GM15510 (cell line): ENCODE results near the gene C10orf120.

ENCODE experiments used
- POLR2A ChIP-seq: IDR thresholded peaks from 3 replicates; pipeline ENCODE4 v1.6.1; 2011; ENCODE audit warnings: borderline replicate concordance; ENCODE audit not compliant: insufficient read length; ENCODE audit errors: extremely low read depth

The C10orf120 gene

GRCh38 chr10:122713091-122713885, 13.6 kb upstream of the C10orf120 start:
- TF ChIP-seq POLR2A, result no peak

GRCh38 chr10:122710576-122710975, 10.9 kb upstream of the C10orf120 start:
- no peak for TF ChIP-seq POLR2A

- no peak for TF ChIP-seq POLR2A
Observed at GRCh38 chr10:122709971-122710370, 10.3 kb upstream of the C10orf120 start.

GRCh38 chr10:122707535-122707934, 7.9 kb upstream of the C10orf120 start:
- no peak for TF ChIP-seq POLR2A

- TF ChIP-seq POLR2A, result no peak
Observed at GRCh38 chr10:122706947-122707346, 7.3 kb upstream of the C10orf120 start.

GRCh38 chr10:122706467-122706866, 6.8 kb upstream of the C10orf120 start:
- TF ChIP-seq POLR2A, result no peak

GRCh38 chr10:122703483-122704448, 4.1 kb upstream of the C10orf120 start:
- no peak for TF ChIP-seq POLR2A

GRCh38 chr10:122702275-122702674, 2.6 kb upstream of the C10orf120 start:
- TF ChIP-seq POLR2A, result no peak

- no peak for TF ChIP-seq POLR2A
Observed at GRCh38 chr10:122701652-122702051, 2.0 kb upstream of the C10orf120 start.

- no peak for TF ChIP-seq POLR2A
Observed at GRCh38 chr10:122696687-122697086, 3.0 kb downstream of the C10orf120 start.

GRCh38 chr10:122692744-122693143, 6.9 kb downstream of the C10orf120 start:
- no peak for TF ChIP-seq POLR2A

- no peak for TF ChIP-seq POLR2A
Observed at GRCh38 chr10:122689146-122689820, 10.4 kb downstream of the C10orf120 start.

GRCh38 chr10:122688293-122688989, 11.2 kb downstream of the C10orf120 start:
- no peak for TF ChIP-seq POLR2A

- no peak for TF ChIP-seq POLR2A
Observed at GRCh38 chr10:122682522-122682921, 17.1 kb downstream of the C10orf120 start.

- TF ChIP-seq POLR2A, result no peak
Observed at GRCh38 chr10:122678266-122678665, 21.4 kb downstream of the C10orf120 start.

GRCh38 chr10:122675278-122675677, 24.4 kb downstream of the C10orf120 start:
- no peak for TF ChIP-seq POLR2A
